LNCaP clone FGC (cell line): Measurements from ENCODE around the gene NCK1.

Experiments
- DNase-seq: peaks from one replicate; pipeline ENCODE4 v3.0.0-alpha.2; 2011; ENCODE audit warnings: low read depth
- H3K4me3 ChIP-seq: 2 replicates; pipeline ENCODE4 v1.5.1; 2011; ENCODE audit warnings: mild to moderate bottlenecking, low read depth, low read length, control low read depth
- TF ChIP-seq, protein P1 (sequence below): IDR thresholded peaks from 2 replicates; pipeline ENCODE4 v1.5.1; 2012; ENCODE audit warnings: mild to moderate bottlenecking; ENCODE audit not compliant: control insufficient read depth, insufficient read depth; ENCODE audit errors: extremely low read depth

NCK1 gene

DNA sequence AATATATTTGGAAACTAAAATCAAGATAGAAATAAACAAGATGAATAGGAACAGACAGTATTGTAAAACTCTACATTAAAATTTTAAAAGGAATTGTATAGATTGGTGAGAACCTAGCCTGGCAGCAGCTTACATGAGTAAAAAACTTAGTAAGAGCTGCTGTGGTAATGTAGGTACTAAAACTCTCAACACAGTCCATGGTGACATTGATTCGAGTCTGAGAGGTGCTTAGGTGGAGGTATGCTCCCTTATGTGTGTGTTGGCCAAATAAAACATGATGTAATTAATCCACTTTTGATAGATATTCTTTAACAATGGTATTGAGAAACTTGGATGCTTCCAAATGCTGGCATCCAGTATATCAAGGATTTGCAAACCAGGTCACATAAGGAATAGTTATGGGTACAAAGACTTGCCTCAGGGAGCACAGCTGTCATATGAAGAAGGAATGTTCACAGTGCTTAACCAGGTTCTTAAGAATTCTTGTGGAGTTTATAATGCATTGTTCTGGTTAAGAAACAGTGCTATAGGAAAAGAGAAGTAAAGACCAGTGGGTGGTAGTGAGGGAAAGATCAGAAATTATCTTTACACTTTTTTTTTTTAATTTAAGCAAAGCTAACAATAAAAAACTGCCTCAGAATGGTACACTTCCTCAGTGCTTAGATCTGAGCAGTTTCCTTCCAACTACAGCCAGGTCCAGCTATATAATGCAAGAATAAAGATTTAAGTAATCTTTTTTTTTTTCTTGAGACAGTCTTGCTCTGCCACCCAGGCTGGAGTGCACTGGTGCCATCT, 71.2 kb downstream of the NCK1 start:
- no peak for DNase-seq
- TF ChIP-seq, protein P1, sequence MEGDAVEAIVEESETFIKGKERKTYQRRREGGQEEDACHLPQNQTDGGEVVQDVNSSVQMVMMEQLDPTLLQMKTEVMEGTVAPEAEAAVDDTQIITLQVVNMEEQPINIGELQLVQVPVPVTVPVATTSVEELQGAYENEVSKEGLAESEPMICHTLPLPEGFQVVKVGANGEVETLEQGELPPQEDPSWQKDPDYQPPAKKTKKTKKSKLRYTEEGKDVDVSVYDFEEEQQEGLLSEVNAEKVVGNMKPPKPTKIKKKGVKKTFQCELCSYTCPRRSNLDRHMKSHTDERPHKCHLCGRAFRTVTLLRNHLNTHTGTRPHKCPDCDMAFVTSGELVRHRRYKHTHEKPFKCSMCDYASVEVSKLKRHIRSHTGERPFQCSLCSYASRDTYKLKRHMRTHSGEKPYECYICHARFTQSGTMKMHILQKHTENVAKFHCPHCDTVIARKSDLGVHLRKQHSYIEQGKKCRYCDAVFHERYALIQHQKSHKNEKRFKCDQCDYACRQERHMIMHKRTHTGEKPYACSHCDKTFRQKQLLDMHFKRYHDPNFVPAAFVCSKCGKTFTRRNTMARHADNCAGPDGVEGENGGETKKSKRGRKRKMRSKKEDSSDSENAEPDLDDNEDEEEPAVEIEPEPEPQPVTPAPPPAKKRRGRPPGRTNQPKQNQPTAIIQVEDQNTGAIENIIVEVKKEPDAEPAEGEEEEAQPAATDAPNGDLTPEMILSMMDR = no peak
- H3K4me3 ChIP-seq = no peak overlapping the region

DNA sequence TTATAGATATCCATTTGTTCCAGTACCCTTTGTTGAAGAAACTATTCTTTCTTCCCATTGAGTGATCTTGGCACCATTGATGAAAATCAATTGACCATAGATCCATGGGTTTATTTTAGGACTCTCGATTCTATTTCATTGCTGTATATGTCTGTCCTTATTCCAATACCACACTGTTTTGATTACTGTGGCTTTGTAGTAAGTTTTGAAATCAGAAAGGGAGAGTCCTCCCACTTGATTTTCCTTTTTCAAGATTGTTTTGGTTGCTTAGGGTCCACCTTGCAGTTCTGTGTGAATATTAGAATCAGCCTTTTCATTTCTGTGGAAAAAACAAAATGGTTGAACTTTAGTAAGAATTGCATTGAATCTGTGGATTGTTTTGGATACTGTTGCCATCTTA, 75.2 kb downstream of the NCK1 start:
- no peak for DNase-seq
- no peak overlapping the region for H3K4me3 ChIP-seq
- TF ChIP-seq, protein P1 = no peak

DNA sequence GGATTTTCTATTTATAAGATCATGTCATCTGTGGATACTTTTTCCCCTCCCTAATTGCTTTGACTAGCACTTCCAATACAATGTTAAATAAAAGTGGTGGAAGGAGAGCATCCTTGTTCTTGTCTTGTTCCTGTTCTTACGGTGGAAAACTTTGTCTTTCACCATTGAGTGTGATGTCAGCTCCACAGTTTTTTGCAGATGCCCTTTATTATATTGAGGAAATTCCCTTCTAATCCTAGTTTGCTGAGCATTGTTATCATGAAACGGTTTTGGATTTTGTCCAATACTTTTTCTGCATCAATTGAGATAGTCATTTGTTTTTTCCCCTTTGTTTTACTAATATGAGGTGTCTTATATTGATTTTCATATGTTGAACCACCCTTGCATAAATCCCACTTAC, 75.8 kb downstream of the NCK1 start:
- H3K4me3 ChIP-seq = no peak overlapping the region
- no peak for DNase-seq
- TF ChIP-seq, protein P1 = no peak

DNA sequence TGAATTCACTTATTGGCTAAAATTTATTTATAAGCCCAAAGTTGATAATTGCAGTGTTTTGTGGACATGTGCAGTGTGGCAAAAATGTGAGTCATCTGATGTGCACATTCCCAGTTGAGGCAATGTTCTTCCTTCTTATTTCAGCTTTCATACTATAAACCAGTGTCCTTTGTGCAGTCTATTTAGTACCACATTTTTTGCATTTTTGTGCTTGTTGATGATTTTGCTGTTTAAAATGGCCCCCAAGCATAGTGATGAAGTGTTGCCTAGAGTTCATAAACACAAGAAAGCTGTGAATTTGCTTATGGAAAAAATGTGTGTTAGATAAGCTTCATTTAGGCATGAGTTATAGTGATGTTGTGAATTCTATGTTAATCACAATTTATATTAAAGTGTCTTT, 76.3 kb downstream of the NCK1 start:
- TF ChIP-seq, protein P1 = no peak
- no peak overlapping the region for H3K4me3 ChIP-seq
- no peak for DNase-seq

DNA sequence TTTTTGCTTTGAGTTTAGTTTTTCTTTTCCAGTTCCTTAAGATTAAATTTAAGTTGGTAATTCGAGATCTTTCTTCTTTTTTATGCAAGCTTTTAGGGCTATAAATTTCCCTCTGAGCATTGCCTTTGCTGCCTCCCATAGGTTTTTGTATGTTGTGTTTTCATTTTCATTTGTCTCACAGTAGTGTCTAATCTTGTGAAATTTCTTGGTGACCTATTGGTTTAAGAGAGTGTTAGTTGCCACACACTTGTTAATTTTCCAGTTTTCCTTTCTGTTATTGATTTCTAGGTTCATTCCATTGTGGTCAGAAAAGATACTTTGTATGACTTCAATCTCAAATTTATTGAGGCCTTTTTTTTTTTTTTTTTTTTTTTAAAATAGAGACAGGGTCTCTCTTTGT, 77.5 kb downstream of the NCK1 start:
- TF ChIP-seq, protein P1 = no peak
- no peak for DNase-seq
- H3K4me3 ChIP-seq = no peak overlapping the region

DNA sequence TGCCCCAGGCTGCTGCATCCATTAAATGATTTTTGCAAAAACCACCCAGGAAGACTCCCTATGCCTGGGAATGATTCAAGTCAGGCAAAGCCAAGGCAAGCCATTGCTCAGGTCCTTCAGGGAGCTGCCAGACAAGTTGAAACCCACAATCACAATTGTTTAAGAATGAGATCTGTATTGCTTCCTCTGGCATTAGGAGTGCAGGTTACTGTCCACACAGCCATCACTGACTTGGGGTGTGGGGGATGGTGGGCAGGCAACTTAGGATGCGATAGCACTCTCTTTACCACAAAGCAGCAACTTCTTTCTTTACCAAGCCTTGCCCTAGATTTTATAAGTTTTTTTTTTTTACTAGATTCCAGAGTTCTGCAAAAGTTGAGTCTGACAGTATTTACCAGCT, 80.8 kb downstream of the NCK1 start:
- no peak overlapping the region for H3K4me3 ChIP-seq
- TF ChIP-seq, protein P1 = no peak
- no peak for DNase-seq

DNA sequence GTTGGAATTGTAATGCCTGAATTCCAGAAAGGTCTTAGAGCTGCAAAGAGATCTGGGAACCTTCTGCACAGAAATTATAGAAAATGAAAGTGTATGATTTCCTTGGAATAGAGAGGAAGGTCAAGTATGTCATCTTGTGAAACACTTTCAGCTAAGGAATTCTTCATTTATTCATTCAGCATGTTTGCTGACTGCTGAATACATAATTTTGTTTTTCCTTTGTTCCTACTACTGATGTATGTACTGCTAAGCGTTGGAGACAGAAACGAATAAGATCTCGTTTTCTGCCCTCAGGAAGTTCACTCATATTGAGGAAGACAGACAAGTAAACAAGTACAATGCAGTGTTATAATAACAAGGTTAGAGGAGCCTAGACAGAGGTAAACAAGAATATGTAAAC, 81.4 kb downstream of the NCK1 start:
- TF ChIP-seq, protein P1 = no peak
- H3K4me3 ChIP-seq = no peak overlapping the region
- no peak for DNase-seq
